Lung (tissue), 12 donors: ENCODE data around the gene FBXO7. TPM values are rescaled to one million over a fixed set of nuclear protein-coding genes. Genes with fewer than 3 reads are reported as not detected.

Source experiments
- ATAC-seq: fragments of 200-7000 bp; cut with Tn5 transposase; one replicate; pipeline ENCODE4 v1.9.1; 2020; ENCODE audit warnings: moderate number of reproducible peaks; ENCODE audit not compliant: insufficient read depth, low FRiP score
- DNase-seq, 3 donors: peaks; one replicate each; pipeline ENCODE4 v3.0.0-alpha.2; 2013 to 2017
- H3K27ac ChIP-seq, 2 donors: one replicate each; pipeline ENCODE4 v1.5.1; 2013; ENCODE audit warnings: mild to moderate bottlenecking in 2 of 2, moderate library complexity in 2 of 2, control low read depth in 1 of 2, inconsistent platforms in 1 of 2, low read depth in 1 of 2, low read length in 1 of 2
- H3K27me3 ChIP-seq, 3 donors: one replicate each; pipeline ENCODE4 v1.5.1; 2013; ENCODE audit warnings: low read length in 2 of 3; ENCODE audit not compliant: control insufficient read depth in 3 of 3, insufficient read depth in 3 of 3
- H3K36me3 ChIP-seq, 4 donors: one replicate each; pipeline ENCODE4 v1.5.1; 2013; ENCODE audit warnings: low read length in 4 of 4, mild to moderate bottlenecking in 1 of 4, moderate library complexity in 1 of 4; ENCODE audit not compliant: control insufficient read depth in 4 of 4, insufficient read depth in 4 of 4
- H3K4me1 ChIP-seq, 5 donors: one replicate each; pipeline ENCODE4 v1.5.1; 2013; ENCODE audit warnings: low read length in 5 of 5, mild to moderate bottlenecking in 2 of 5, moderate library complexity in 1 of 5; ENCODE audit not compliant: control insufficient read depth in 5 of 5, insufficient read depth in 5 of 5
- H3K4me3 ChIP-seq: one replicate; pipeline ENCODE4 v1.5.1; 2013; ENCODE audit warnings: mild to moderate bottlenecking, control low read depth, moderate library complexity
- H3K9ac ChIP-seq, 2 donors: one replicate each; pipeline ENCODE4 v1.5.1; 2013; ENCODE audit warnings: low read length in 2 of 2, control low read depth in 1 of 2; ENCODE audit not compliant: insufficient read depth in 1 of 2
- H3K9me3 ChIP-seq, 4 donors: one replicate each; pipeline ENCODE4 v1.5.1; 2013; ENCODE audit warnings: low read length in 3 of 4, mild to moderate bottlenecking in 1 of 4, moderate library complexity in 1 of 4; ENCODE audit not compliant: control insufficient read depth in 4 of 4, insufficient read depth in 3 of 4
- WGBS, 2 donors: extraction: QIAGEN DNeasy Blood & Tissue Kit; methylation state at CpG; one replicate each; pipeline ENCODE4 v1.1.7; 2013; 5-methylcytosine and 5-hydroxymethylcytosine counted together
- polyA plus RNA-seq, 2 donors: library from polyadenylated mRNA; stranded (reverse); fragments of 200-250 nt; gene quantifications; one replicate each; pipeline ENCODE4 v1.2.1, GENCODE V29; 2013
- total RNA-seq, 2 donors: library from RNA; depleted of rRNA in 1 of 2; stranded (reverse); fragments of >200 nt in 1 of 2; gene quantifications; one replicate each; pipeline ENCODE4 v1.2.1, GENCODE V29; 2014 to 2021
- TF ChIP-seq, protein P1 (sequence below): IDR thresholded peaks from 2 replicates; pipeline ENCODE4 v1.5.1; 2012; ENCODE audit warnings: mild to moderate bottlenecking; ENCODE audit errors: control extremely low read depth, extremely low read depth
- donor health status: control.
- donor health status: control.
- donor health status: Bipolar disorder and iron deficiency.
- donor health status: healthy.
- donor health status: DM: yes; HTN: yes; CAD: no.

The FBXO7 gene
- total and polyA plus RNA-seq, 4 donors = 48.8 to 117 (median 72.1) TPM

DNA sequence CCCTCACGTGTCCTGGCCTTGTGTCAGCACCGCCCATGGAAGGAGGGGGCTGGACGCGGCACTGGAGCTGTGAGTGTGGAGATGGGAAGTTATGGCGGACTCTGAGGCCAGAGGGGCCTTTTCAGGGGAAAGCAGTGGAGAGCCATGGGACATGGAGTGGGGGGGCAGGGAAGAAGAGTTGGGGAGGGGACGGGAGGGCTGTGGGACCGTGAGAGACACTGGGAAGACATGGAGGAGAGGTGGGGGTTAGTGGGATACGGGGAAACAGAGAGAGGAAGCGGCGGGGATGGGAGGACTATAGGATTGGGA, 58.2 kb downstream of the FBXO7 start:
- DNase-seq (peak; percentile 84 to 91 (median 87)), ATAC-seq (no peak)
- peak overlapping the region; percentile 56 to 82 for H3K27ac ChIP-seq
- H3K36me3 ChIP-seq = no peaks in the 10 kb centered on the region
- H3K4me1 ChIP-seq = peaks cover 2 to 48% (median 26%) of the 10 kb centered on the region in 5 donors
- no peaks in the 10 kb centered on the region for H3K27me3 ChIP-seq
- TF ChIP-seq, protein P1, sequence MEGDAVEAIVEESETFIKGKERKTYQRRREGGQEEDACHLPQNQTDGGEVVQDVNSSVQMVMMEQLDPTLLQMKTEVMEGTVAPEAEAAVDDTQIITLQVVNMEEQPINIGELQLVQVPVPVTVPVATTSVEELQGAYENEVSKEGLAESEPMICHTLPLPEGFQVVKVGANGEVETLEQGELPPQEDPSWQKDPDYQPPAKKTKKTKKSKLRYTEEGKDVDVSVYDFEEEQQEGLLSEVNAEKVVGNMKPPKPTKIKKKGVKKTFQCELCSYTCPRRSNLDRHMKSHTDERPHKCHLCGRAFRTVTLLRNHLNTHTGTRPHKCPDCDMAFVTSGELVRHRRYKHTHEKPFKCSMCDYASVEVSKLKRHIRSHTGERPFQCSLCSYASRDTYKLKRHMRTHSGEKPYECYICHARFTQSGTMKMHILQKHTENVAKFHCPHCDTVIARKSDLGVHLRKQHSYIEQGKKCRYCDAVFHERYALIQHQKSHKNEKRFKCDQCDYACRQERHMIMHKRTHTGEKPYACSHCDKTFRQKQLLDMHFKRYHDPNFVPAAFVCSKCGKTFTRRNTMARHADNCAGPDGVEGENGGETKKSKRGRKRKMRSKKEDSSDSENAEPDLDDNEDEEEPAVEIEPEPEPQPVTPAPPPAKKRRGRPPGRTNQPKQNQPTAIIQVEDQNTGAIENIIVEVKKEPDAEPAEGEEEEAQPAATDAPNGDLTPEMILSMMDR = no peak
- no peak overlapping the region for H3K9ac ChIP-seq
- no peaks in the 10 kb centered on the region for H3K9me3 ChIP-seq
- no peak overlapping the region for H3K4me3 ChIP-seq
- WGBS, 2 donors = 63 to 75% methylated on average over 8 to 10 of the region's 10 CpGs

DNA sequence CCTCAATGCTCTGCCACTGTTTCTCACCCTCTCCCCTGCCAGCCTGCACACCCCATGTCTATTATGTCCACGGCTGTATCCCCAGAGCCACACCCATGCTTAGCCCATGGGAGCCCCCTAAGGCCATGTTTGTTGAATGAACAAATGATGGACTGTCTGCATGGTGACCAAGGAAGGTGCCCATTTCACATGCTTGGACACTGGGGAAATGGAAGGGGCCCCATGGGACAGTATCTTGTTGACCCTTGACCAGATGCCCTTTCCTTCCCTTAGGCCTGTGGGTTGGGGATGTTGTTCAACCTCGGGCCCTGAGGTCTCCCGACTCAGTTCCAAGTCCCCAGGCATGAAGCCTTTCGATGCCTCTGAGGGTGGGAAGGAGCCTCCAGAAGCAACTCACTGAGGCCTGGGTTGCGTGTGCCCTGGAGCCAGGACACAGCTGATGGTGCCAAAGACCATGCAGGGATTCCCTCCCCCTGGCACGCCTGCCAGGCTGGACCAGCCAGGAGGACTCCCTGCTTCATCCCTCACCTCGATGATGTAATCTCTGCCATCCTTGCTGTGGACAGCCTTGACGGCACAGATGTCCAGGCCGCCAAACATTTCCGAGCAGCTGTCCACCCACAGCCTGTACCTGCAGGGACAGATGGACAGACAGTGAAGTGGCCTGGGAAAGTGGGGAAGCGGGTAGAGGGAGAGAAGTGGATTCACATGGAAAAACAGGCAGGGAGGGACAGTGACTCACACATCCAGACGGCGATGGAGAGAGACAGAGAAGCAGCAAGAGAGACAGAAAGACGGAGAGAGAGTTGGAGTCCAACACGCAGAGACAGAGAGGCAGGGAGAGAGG, 58.9 kb downstream of the FBXO7 start:
- peaks cover 0 to under 1% (median 0%) of the 10 kb centered on the region in 4 donors for H3K9me3 ChIP-seq
- peak overlapping the region in 1 of 2 donors; percentile 40 for H3K9ac ChIP-seq
- DNase-seq (no peak), ATAC-seq (no peak)
- H3K4me3 ChIP-seq = no peak overlapping the region
- WGBS, 2 donors = 88% methylated on average over 15 of the region's 15 CpGs
- no peaks in the 10 kb centered on the region for H3K27me3 ChIP-seq
- TF ChIP-seq, protein P1 = no peak
- H3K36me3 ChIP-seq = no peaks in the 10 kb centered on the region
- H3K4me1 ChIP-seq = peaks cover 2 to 48% (median 26%) of the 10 kb centered on the region in 5 donors
- H3K27ac ChIP-seq = peak overlapping the region; percentile 56 to 82

DNA sequence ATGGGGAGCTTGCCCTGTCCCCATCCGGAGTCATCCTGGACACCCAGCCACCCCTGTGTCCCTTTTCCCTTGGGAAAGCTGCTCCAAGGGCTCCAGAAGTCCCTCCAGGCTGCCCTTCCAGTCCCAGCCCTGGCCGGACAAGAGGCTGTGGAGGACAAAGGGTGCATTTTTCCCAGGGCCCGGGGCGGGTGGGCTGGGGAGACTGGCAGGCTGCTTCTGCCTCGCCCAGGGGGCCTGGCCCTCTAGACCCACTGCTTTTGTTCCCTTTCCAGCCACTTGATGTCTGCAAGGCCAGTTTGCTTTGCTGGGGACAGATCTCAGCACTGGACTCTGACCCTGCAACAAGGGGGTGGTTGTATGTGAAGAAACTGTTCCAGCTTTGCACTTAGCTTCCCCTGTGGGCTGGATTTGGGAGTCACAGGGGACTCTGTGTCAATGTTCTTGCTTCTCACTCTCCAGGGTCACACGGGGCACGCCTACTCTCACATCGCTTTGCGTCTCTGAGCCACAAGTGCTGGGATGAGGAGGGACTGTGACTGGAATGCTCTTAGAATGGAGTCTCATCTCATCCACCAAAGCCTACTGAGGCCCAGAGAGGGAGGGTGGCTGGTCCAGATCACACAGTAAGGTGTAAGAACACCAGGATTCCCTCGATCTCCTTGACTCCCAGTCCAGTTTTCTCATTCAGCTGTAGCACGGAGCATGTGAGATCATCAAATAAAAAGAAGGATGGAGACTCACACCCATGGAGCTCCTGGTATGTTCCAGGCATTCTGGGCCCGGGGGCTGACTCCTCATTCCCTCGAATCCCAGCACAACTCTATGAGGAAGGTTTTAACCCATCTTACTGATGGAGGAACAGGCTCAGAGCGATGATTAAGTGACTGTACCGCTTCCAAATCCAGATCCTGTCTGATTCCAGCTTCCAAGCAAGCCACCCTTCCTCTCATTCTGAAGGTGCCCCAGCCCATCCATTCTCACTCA, 59.9 kb downstream of the FBXO7 start:
- no peak overlapping the region for H3K4me3 ChIP-seq
- no peaks in the 10 kb centered on the region for H3K36me3 ChIP-seq
- peaks cover 2 to 42% (median 21%) of the 10 kb centered on the region in 5 donors for H3K4me1 ChIP-seq
- TF ChIP-seq, protein P1 = no peak
- H3K9ac ChIP-seq = peak overlapping the region in 1 of 2 donors; percentile 7
- peaks cover 0 to 2% (median 0%) of the 10 kb centered on the region in 4 donors for H3K9me3 ChIP-seq
- DNase-seq = peak; percentile 48 to 67 (median 49)
- 75 to 92% methylated on average over 14 to 15 of the region's 15 CpGs for WGBS, 2 donors
- peak overlapping the region in 1 of 2 donors; percentile 82 for H3K27ac ChIP-seq
- no peaks in the 10 kb centered on the region for H3K27me3 ChIP-seq
- no peak for ATAC-seq
